Thymus (tissue), 11 donors: ENCODE results near the gene VARS2. TPM values are rescaled to one million over a fixed set of nuclear protein-coding genes. Genes with fewer than 3 reads are reported as not detected.
A peak's percentile ranks its signal among the peaks of the same experiment; 100 is the strongest.
"Not testable (repeated sequence)": the region's sequence is repeated elsewhere in the genome, so short reads cannot be mapped to it uniquely, and the experiment has no call there.

Experiments
- DNase-seq, 9 donors: peaks; one replicate each; pipeline ENCODE4 v3.0.0-alpha.2; 2013; ENCODE audit warnings: low spot score in 9 of 9, low read depth in 6 of 9, missing footprints in 1 of 9
- H3K27ac ChIP-seq, 2 donors: one replicate each; pipeline ENCODE4 v1.5.1; 2013; ENCODE audit warnings: control low read depth in 1 of 2, low read depth in 1 of 2, low read length in 1 of 2, mild to moderate bottlenecking in 1 of 2, moderate library complexity in 1 of 2
- H3K27me3 ChIP-seq, 2 donors: one replicate each; pipeline ENCODE4 v1.5.1; 2013; ENCODE audit warnings: low read length in 1 of 2; ENCODE audit not compliant: control insufficient read depth in 2 of 2, insufficient read depth in 1 of 2
- H3K36me3 ChIP-seq, 2 donors: one replicate each; pipeline ENCODE4 v1.5.1; 2013; ENCODE audit warnings: low read length in 1 of 2, mild to moderate bottlenecking in 1 of 2, moderate library complexity in 1 of 2; ENCODE audit not compliant: control insufficient read depth in 2 of 2, insufficient read depth in 2 of 2
- H3K4me1 ChIP-seq, 2 donors: one replicate each; pipeline ENCODE4 v1.5.1; 2013; ENCODE audit warnings: low read length in 2 of 2; ENCODE audit not compliant: control insufficient read depth in 2 of 2, insufficient read depth in 2 of 2
- H3K4me3 ChIP-seq, 2 donors: one replicate each; pipeline ENCODE4 v1.5.1; 2013; ENCODE audit warnings: low read length in 2 of 2, control low read depth in 1 of 2, mild to moderate bottlenecking in 1 of 2
- H3K9me3 ChIP-seq, 2 donors: one replicate each; pipeline ENCODE4 v1.5.1; 2013; ENCODE audit warnings: low read length in 1 of 2, mild to moderate bottlenecking in 1 of 2; ENCODE audit not compliant: control insufficient read depth in 2 of 2, insufficient read depth in 1 of 2
- WGBS: extraction: QIAGEN DNeasy Blood & Tissue Kit; methylation state at CpG from one replicate; pipeline ENCODE4 v1.1.7; 2013; 5-methylcytosine and 5-hydroxymethylcytosine counted together
- polyA plus RNA-seq: library from polyadenylated mRNA; stranded (reverse); fragments of 200-250 nt; gene quantifications from one replicate; pipeline ENCODE4 v1.2.3, GENCODE V29; 2013
- total RNA-seq: library from RNA; stranded (reverse); fragments of 120-200 nt; gene quantifications from one replicate; pipeline ENCODE4 v1.2.4, GENCODE V29; 2013
- donor health status: healthy.

The VARS2 gene
- total and polyA plus RNA-seq, 2 donors = 30.3 to 40.4 TPM

- H3K9me3 ChIP-seq = no peaks in the 10 kb centered on the region
- peak in 6 of 9 donors; percentile 34 to 80 (median 48) for DNase-seq
- H3K27ac ChIP-seq = peak overlapping the region in 1 of 2 donors; percentile 15
- H3K27me3 ChIP-seq = no peaks in the 10 kb centered on the region
- peaks cover 34 to 57% of the 10 kb centered on the region in 2 donors for H3K36me3 ChIP-seq
- no peak overlapping the region for H3K4me3 ChIP-seq
- H3K4me1 ChIP-seq = peaks cover 7 to 26% of the 10 kb centered on the region in 2 donors
- WGBS = 39% methylated on average over 5 of the region's 5 CpGs
Measured at GRCh38 chr6:30915591-30915946, 1.5 kb downstream of the VARS2 start.

GRCh38 chr6:30917041-30917440 lies 3.0 kb downstream of the VARS2 start:
- no peak for DNase-seq
- 97% methylated on average over 7 of the region's 7 CpGs for WGBS
- peaks cover 7 to 26% of the 10 kb centered on the region in 2 donors for H3K4me1 ChIP-seq
- H3K9me3 ChIP-seq = no peaks in the 10 kb centered on the region
- peaks cover 33 to 60% of the 10 kb centered on the region in 2 donors for H3K36me3 ChIP-seq
- H3K27me3 ChIP-seq = no peaks in the 10 kb centered on the region
- no peak overlapping the region for H3K27ac ChIP-seq
- no peak overlapping the region for H3K4me3 ChIP-seq

GRCh38 chr6:30917487-30917886 lies 3.4 kb downstream of the VARS2 start:
- Histone ChIP-seq H3K4me1 (peaks cover 7 to 26% of the 10 kb centered on the region in 2 donors), H3K36me3 (peaks cover 36 to 64% of the 10 kb centered on the region in 2 donors), H3K4me3 (no peak overlapping the region), H3K9me3 (no peaks in the 10 kb centered on the region), H3K27ac (no peak overlapping the region), H3K27me3 (no peaks in the 10 kb centered on the region)
- no peak for DNase-seq
- 98% methylated on average over 8 of the region's 8 CpGs for WGBS

GRCh38 chr6:30918670-30919069 lies 4.6 kb downstream of the VARS2 start:
- Histone ChIP-seq H3K4me1 (peaks cover 5 to 19% of the 10 kb centered on the region in 2 donors), H3K4me3 (no peak overlapping the region), H3K27me3 (no peaks in the 10 kb centered on the region), H3K27ac (no peak overlapping the region), H3K36me3 (peaks cover 48 to 75% of the 10 kb centered on the region in 2 donors), H3K9me3 (no peaks in the 10 kb centered on the region)
- WGBS = 89% methylated on average over 8 of the region's 8 CpGs
- no peak for DNase-seq

- WGBS = 97% methylated on average over 7 of the region's 7 CpGs
- no peaks in the 10 kb centered on the region for H3K27me3 ChIP-seq
- peaks cover 68 to 79% of the 10 kb centered on the region in 2 donors for H3K36me3 ChIP-seq
- no peak overlapping the region for H3K4me3 ChIP-seq
- no peak overlapping the region for H3K27ac ChIP-seq
- no peaks in the 10 kb centered on the region for H3K4me1 ChIP-seq
- no peak for DNase-seq
- H3K9me3 ChIP-seq = no peaks in the 10 kb centered on the region
Measured at GRCh38 chr6:30922447-30922852, 8.4 kb downstream of the VARS2 start.

- H3K4me1 ChIP-seq, H3K27me3 ChIP-seq, H3K4me3 ChIP-seq, DNase-seq, H3K27ac ChIP-seq: not testable (repeated sequence)
- H3K9me3 ChIP-seq = peaks cover 0 to 10% of the 10 kb centered on the region in 2 donors
- peaks cover 65 to 67% of the 10 kb centered on the region in 2 donors for H3K36me3 ChIP-seq
- 96% methylated on average over 9 of the region's 9 CpGs for WGBS
Measured at GRCh38 chr6:30924040-30924627, 10.1 kb downstream of the VARS2 start.

- peaks cover 0 to under 1% of the 10 kb centered on the region in 2 donors for H3K27me3 ChIP-seq
- no peak overlapping the region for H3K27ac ChIP-seq
Measured at GRCh38 chr6:30926644-30927043, 12.6 kb downstream of the VARS2 start.

GRCh38 chr6:30927080-30927479 lies 13.0 kb downstream of the VARS2 start:
- H3K27me3 ChIP-seq, H3K27ac ChIP-seq, DNase-seq, H3K4me3 ChIP-seq, H3K4me1 ChIP-seq: not testable (repeated sequence)
- peaks cover 0 to 11% of the 10 kb centered on the region in 2 donors for H3K9me3 ChIP-seq
- 96% methylated on average over 3 of the region's 3 CpGs for WGBS
- H3K36me3 ChIP-seq = peaks cover 38 to 41% of the 10 kb centered on the region in 2 donors

More at GRCh38 chr6:30926644-30927043, 12.6 kb downstream of the VARS2 start:
- 98% methylated on average over 4 of the region's 4 CpGs for WGBS
- Histone ChIP-seq H3K4me1 (no peaks in the 10 kb centered on the region), H3K9me3 (peaks cover 0 to 11% of the 10 kb centered on the region in 2 donors), H3K4me3 (no peak overlapping the region), H3K36me3 (peaks cover 42 to 45% of the 10 kb centered on the region in 2 donors)
- DNase-seq = no peak

GRCh38 chr6:30928677-30929076 lies 14.6 kb downstream of the VARS2 start:
- no peak for DNase-seq
- Histone ChIP-seq H3K4me1 (no peaks in the 10 kb centered on the region), H3K9me3 (peaks cover 0 to 11% of the 10 kb centered on the region in 2 donors), H3K36me3 (peaks cover 23 to 25% of the 10 kb centered on the region in 2 donors), H3K4me3 (no peak overlapping the region), H3K27me3 (peaks cover 0 to 8% of the 10 kb centered on the region in 2 donors), H3K27ac (no peak overlapping the region)
- 85% methylated on average over 3 of the region's 3 CpGs for WGBS
